A549 treated with RU486 at 1 μM for 4 hours (cell line): ENCODE measurements around the gene ZNF284. TPM values are rescaled to one million over a fixed set of nuclear protein-coding genes. Genes with fewer than 3 reads are reported as not detected.

Source experiments
- total RNA-seq: library from RNA; stranded (reverse); fragments of 200-300 nt; extraction: Qiagen RNA extraction; gene quantifications from 5 replicates; pipeline ENCODE4 v1.2.3, GENCODE V29; 2022; ENCODE audit warnings: low read depth

The ZNF284 gene
- total RNA-seq: 0.38 to 0.52 TPM (median 0.46 TPM) in 5 replicates

DNA sequence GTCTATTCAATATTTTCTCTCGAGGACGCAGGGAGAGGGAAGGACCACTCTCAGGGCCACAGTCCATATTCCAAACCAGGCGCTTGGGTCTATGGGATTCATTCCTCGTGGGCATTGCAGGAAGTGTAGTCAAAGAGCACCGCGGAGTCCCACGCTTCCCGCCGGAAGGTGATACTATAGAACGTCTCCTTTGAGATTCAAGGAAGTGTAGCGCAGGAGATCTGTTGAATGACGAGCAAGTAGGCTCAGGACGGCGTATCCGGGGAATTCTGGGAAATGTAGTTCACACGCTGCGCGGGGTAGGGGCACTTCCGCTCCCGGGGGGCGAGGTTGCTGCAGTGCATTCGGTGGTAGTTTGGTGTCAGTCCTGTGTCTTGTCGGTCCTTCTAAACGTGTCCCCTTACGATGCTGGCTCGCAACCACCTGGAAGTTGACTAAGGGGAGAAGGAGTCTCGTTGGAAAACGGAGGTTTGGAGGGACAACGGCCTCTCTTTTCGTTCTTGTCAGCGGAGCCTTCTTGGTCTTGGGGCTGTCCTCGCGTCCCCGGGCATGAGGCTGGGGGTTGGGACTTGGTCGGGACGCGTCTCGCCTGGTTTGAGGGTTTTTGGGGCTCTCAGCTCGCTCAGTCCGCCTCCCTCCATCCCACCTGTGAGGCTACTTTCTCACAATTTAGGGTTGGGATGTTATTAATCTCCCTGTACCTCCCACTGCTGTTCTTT lies at the start of gene ZNF284:
Gene ZNF284, plus strand, starts transcription at position 336 of the 719 bp plus-strand sequence. CDS start 4,231 bp downstream, outside the sequence.

DNA sequence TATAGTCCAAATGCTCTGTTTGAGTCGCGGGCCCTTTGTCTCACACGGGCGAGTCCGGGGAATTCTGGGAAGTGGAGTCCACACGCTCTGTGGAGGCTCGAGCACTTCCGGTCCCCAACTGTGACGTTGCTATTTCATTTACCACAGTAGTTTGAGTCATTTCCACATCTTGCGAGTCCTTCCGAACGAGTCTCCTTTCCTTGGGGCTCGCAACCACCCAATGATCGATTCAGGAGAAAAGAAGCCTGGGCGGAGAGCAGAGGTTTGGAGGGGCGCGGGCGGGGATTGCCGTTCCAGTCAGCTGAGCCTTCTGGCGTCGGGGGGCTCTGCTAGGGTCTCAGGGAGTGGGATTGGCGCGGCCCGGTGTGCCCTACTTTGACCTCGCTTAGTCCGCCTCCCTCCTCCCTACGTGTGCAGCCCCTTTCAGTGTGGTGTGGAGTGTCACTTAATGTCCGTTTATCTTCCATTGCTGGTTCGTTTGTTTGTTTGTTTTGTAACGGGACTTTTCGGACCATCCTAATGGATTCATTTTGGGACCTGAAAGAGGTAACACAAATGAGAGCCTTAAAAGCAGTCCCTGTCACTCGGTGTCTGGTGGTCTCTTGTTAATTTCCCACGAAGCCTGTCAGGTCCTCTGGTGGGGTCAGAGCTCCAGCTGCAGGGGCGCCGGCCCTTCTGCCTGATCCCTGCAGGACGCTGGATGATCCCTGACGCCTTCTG lies 46.6 kb upstream of the ZNF284 start, which contains the start of gene ZNF222:
Gene ZNF222, plus strand, starts transcription at position 163 of the 720 bp plus-strand sequence. Its CDS starts 58 bp downstream, at position 221.

DNA sequence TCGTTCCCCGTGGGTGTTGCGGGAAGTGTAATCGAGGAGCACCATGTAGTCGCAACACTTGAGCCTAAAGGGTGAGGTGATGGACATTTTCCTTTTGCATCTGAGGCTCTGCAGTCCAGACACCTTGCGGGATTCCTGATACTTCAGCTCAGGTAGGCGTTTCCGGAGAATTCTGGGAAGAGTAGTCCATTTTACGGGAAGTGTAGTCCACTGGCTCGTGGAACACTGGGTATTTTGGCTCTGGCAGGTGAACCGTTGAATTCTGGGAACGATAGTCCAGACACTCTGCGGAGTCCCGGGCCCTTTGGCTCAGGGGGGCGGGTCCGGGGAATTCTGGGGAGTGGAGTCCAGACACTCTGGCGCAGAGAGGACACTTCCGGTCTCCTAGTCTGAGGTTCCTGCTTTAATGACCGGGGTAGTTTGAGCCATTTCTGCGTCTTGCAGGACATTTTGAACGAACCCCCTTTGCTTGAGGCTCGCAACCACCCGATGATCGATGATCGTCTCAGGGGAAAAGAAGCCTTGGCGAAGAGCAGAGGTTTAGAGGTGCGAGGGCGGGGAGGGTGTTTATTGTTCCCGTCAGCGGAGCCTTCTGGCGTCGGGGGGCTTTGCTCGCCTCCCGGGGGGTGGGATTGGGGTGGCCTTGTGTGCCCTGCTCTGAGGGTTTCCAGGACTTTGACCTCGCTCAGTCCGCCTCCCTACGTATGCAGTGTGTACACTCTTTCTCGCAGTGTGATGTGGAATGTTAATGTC lies 20.1 kb upstream of the ZNF284 start, which contains the start of gene ZNF223:
Gene ZNF223, plus strand, starts transcription at position 387 of the 753 bp plus-strand sequence. CDS start 3,141 bp downstream, outside the sequence.

DNA sequence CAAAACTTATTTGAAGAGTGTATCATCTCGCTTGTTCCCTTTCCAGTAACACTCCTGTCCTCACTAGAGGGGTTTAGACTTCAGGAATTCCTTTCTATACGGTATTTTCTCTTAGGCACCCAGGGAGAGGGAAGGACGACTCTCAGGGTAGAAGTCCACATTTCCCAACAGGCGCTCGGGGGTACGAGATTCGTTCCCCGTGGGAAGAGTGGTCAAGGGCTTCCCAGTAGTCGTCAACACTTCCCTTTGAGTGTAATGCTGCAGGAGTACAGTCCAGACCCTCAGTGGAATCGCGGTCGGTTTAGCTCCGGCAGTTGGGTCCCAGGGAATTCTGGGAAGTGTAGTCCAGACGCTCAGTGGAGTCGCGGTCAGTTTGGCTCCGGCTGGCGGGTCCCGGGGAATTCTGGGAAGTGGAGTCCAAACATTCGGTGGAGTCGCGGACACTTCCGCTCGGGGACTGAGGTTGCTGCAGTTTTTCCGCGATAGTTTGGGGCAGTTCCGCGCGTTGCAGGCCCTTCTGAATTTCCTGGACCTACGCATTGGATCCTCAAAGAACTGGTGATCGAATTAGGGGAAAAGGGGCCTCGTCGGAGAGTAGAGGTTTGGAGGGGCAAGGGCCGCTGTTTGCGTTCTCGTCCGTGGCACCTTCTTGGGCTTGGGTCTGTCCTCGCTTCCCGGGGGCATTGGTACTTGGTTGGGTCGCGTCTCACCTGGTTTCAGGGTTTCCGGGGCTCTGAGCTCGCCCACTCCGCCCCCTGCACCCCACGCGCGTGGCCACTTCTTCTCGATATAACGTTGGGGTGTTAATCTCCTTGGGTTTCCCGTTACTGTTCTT lies 22.2 kb downstream of the ZNF284 start, which contains the start of gene ZNF224:
Gene ZNF224, plus strand, starts transcription at position 431 of the 835 bp plus-strand sequence. CDS start 3,513 bp downstream, outside the sequence.

DNA sequence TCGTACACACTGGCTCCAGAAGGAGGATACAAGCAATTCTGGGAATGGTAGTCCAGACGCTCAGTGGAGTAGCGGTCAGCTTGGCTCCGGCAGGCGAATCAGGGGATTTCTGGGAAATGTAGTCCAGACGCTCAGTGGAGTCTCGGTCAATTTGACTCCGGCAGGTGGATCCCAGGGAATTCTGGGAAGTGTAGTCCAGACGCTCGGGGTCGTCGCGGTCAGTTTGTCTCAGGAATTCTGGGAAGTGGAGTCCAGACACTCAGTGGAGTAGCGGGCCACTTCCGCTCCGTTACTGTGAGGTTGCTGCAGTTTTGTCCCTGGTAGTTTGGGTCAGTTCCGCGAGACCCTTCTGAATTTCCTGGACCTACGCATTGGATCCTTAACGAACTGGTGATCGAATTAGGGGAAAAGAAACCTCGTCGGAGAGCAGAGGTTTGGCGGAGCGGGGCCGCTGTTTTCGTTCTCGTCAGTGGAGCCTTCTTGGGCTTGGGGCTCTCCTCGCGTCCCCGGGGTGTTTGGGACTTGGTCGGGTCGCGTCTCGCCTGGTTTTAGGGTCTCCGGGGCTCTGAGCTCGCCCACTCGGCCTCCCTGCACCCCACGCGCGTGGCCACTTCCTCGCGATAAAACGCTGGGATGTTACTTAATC lies 41.3 kb downstream of the ZNF284 start, which contains the start of gene ZNF225:
Gene ZNF225, plus strand, starts transcription at position 262 of the 646 bp plus-strand sequence. CDS start 2,429 bp downstream, outside the sequence.

Other genes starting within 250 kb of the ZNF284 start
- 3.6 to 6.6 TPM (median 4.3 TPM) in 5 replicates for gene ZNF283, start 244.8 kb upstream of the ZNF284 start, total RNA-seq
- gene ZNF404, start 188.2 kb upstream of the ZNF284 start, total RNA-seq: 0.21 to 0.29 TPM (median 0.28 TPM) in 4 of 5 replicates, not detected in the other
- gene ZNF45, start 136.9 kb upstream of the ZNF284 start, total RNA-seq: 10.1 to 12.5 TPM (median 11.8 TPM) in 5 replicates
- 0.37 to 1.1 TPM (median 0.53 TPM) in 5 replicates for gene ZNF221, start 120.9 kb upstream of the ZNF284 start, total RNA-seq
- 2.2 to 3.6 TPM (median 3.1 TPM) in 5 replicates for gene ZNF155, start 88.0 kb upstream of the ZNF284 start, total RNA-seq
- 2.3 to 3.9 TPM (median 2.8 TPM) in 5 replicates for gene ZNF230, start 69.2 kb upstream of the ZNF284 start, total RNA-seq
- 3.4 to 4.8 TPM (median 4.6 TPM) in 5 replicates for gene ZNF222, start 46.8 kb upstream of the ZNF284 start, total RNA-seq
- 2.4 to 4.0 TPM (median 3.5 TPM) in 5 replicates for gene ZNF223, start 20.1 kb upstream of the ZNF284 start, total RNA-seq
- 8.8 to 11.4 TPM (median 11.3 TPM) in 5 replicates for gene ZNF224, start 22.2 kb downstream of the ZNF284 start, total RNA-seq
- 2.3 to 3.5 TPM (median 2.8 TPM) in 5 replicates for gene ZNF225, start 41.2 kb downstream of the ZNF284 start, total RNA-seq
- 1.2 to 2.7 TPM (median 2.3 TPM) in 5 replicates for gene ZNF234, start 69.4 kb downstream of the ZNF284 start, total RNA-seq
- 19.7 to 25.5 TPM (median 22.6 TPM) in 5 replicates for gene ZNF226, start 92.9 kb downstream of the ZNF284 start, total RNA-seq
- gene ZNF227, start 140.4 kb downstream of the ZNF284 start, total RNA-seq: 9.7 to 13.8 TPM (median 11.0 TPM) in 5 replicates
- gene ZNF233, start 187.7 kb downstream of the ZNF284 start, total RNA-seq: 0.32 to 0.67 TPM (median 0.46 TPM) in 5 replicates
- gene ZNF235, start 232.9 kb downstream of the ZNF284 start, total RNA-seq: 2.5 to 3.9 TPM (median 3.3 TPM) in 5 replicates